SW 1271 (cell line): ENCODE measurements around the gene C1orf174.

Source experiments
- DNase-seq, 2 experiments: peaks; one replicate each; lab custom pipeline; 2025; lab: John Stamatoyannopoulos, UW

Gene C1orf174

GRCh38 chr1:3895279-3895950 is 4.7 kb downstream of the C1orf174 start:
- DNase-seq, result no peak

GRCh38 chr1:3894626-3895278 is 5.3 kb downstream of the C1orf174 start:
- no peak for DNase-seq

- no peak for DNase-seq
Measured at GRCh38 chr1:3893190-3893589, 6.9 kb downstream of the C1orf174 start.

- no peak for DNase-seq
Measured at GRCh38 chr1:3892748-3893147, 7.3 kb downstream of the C1orf174 start.

- DNase-seq, result no peak
Measured at GRCh38 chr1:3891329-3891865, 8.7 kb downstream of the C1orf174 start.

GRCh38 chr1:3890389-3891328 is 9.4 kb downstream of the C1orf174 start:
- DNase-seq, result no peak

- DNase-seq, result no peak
Measured at GRCh38 chr1:3889936-3890335, 10.1 kb downstream of the C1orf174 start.

GRCh38 chr1:3888301-3888700 is 11.8 kb downstream of the C1orf174 start:
- DNase-seq, result no peak

GRCh38 chr1:3886691-3887090 is 13.4 kb downstream of the C1orf174 start:
- no peak for DNase-seq

- no peak for DNase-seq
Measured at GRCh38 chr1:3886106-3886670, 13.9 kb downstream of the C1orf174 start.

GRCh38 chr1:3885611-3886010 is 14.5 kb downstream of the C1orf174 start:
- DNase-seq, result no peak

GRCh38 chr1:3884966-3885365 is 15.1 kb downstream of the C1orf174 start:
- no peak for DNase-seq

- no peak for DNase-seq
Measured at GRCh38 chr1:3883194-3883925, 16.7 kb downstream of the C1orf174 start.

- no peak for DNase-seq
Measured at GRCh38 chr1:3881193-3881480, 18.9 kb downstream of the C1orf174 start.

- no peak for DNase-seq
Measured at GRCh38 chr1:3880429-3881192, 19.5 kb downstream of the C1orf174 start.

- DNase-seq, result no peak
Measured at GRCh38 chr1:3879787-3880428, 20.2 kb downstream of the C1orf174 start.

- DNase-seq, result no peak
Measured at GRCh38 chr1:3879099-3879498, 21.0 kb downstream of the C1orf174 start.

GRCh38 chr1:3876716-3877115 is 23.4 kb downstream of the C1orf174 start:
- no peak for DNase-seq

GRCh38 chr1:3874736-3875135 is 25.3 kb downstream of the C1orf174 start:
- no peak for DNase-seq

- no peak for DNase-seq
Measured at GRCh38 chr1:3872546-3872945, 27.5 kb downstream of the C1orf174 start.
